Tongue (tissue), 2 donors: ENCODE results near the gene CACNA1B. TPM values are rescaled to one million over a fixed set of nuclear protein-coding genes. Genes with fewer than 3 reads are reported as not detected.
"Not testable (repeated sequence)": the region's sequence is repeated elsewhere in the genome, so short reads cannot be mapped to it uniquely, and the experiment has no call there.

Source experiments
- DNase-seq: peaks from one replicate; pipeline ENCODE4 v3.0.0-alpha.2; 2015
- total RNA-seq: library from RNA; depleted of rRNA; stranded (reverse); fragments of >200 nt; gene quantifications from one replicate; pipeline ENCODE4 v1.2.3, GENCODE V29; 2014

Gene CACNA1B
- total RNA-seq, 1 donor from 2014 or later, result 0.41 TPM

DNA sequence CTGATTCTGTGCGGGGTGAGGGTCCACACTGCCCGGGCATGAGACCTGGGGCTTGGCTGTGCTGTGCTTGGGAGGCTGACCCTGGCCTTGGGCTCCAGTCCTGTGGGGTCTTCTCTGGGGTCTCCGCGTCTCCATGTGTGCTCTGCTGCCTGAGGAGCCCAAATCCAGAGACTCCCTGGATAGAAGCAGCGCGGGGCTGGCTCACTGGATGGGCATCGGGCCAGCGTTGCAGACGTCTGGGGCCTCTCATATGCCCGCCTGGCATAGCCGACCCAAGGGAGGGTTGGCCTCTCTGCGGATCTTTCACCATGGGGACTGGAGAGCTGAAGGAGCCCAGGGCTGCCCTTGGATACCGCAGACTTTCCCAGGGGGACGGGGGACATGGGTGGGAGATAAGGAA, 12.4 kb downstream of the CACNA1B start:
- DNase-seq, result not testable (repeated sequence)

DNA sequence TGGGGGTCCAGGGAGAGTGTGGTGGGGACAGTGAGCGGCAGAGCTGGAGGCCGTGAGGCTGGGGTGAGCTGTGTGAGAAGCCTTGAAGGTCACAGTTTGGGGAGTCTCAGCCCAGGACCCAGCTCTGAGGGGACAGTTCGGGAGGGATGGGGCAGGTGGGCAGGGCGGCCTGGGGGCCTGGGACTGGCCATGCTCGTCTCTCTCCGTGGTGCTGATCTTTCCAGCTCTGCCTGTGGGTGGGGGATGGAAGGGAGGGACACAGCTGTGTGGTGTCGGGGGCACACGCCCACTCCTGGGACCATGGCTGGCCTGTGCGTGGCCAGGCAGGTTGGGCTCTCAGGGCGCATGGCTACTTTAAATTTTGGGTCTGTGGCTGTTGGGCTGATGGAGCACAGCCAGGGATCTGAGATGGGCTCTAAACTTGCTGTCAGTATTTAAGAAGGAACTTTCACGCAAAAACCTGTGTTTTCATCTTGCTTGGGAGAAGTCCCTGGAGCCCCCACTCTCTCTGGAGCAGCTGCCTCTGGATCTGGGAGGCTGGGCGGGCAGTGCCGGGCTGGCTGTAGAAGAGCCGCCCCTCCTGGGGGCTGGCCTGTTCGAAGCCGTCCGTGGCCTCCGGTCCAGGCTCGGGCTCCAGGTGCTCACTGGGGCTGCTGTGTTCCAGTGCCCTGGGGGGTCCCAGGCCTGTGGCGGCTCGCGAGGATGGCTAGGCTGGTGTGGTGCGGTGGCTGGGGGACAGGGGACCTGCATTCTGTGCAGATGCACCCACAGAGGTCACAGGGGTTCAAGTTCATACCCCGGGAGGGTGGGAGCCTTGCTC, 13.4 kb downstream of the CACNA1B start:
- not testable (repeated sequence) for DNase-seq

DNA sequence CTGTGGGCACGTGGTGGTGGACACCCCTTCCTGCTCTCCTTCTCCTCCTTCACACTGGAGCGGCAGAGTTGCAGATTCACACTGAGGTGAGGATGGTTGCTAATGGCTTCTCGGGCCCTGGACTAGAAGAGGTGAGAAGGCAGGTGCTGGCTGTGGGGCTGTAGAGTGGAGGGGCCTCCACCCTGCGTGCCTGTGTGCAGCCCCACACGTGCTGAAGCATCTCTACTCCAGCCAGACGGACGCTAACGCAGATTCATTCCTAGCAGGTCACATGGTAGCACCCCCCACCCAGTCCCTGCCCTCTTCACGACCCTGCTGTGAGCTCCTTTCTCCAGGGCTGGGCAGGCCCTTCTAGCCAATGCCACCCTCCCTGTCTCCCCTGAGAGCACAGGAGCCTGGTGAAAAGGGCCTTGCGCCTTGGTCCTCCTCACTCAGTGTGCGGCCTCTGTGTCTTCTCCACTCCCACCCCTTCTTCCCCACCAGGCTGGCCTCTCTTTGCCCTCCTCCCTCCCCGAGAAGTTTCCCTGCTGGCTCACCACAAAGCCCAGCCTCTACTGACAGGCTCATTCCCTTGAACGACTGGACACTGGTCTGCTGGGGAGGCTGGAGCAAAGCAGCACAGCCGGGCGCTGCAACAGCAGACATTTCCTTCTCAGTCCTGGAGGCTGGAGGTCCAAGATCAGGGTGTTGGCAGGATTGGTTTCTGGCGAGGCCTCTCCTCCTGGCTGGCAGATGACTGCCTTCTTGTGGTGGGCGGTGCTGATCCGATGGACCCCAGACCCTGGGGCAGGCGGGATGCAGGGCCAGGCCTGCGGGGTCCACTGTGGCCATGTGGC, 14.2 kb downstream of the CACNA1B start:
- no peak for DNase-seq

DNA sequence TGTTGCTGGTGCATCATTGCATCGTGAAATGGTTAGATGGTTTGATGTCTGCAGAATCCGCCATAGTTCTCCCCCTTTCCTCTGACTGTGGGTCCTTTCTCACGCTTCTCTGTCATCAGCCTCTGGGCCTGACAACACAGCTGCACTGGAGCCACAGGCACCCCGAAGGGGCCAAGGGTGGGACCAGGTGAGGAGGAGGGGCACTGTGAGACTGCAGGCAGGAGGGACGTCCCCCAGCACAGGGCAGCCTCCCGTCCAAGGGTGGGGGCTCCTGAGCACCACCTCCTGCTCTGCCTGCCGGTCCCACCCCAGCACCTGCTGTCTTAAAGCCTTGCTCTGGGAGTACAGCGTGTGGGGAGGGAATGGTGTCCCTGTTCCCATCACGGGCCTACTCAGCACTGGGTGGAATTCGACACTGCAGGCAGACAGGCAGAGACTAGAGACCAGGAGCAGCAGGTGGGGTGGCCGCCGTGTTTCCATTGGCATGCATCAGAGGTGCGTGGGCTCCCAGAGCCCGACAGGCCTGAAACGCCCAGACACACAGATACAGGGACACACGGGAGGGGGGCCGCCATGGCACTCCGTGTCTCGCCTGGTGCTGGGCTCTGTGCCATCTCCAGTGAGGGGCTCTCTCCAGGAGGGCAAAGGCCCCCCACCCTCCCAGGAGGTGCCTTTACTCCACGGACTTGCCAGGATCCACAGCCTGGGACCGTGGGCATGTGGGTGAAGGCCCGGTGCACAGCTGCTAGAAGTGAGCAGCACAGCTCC, 15.0 kb downstream of the CACNA1B start:
- DNase-seq, result no peak

DNA sequence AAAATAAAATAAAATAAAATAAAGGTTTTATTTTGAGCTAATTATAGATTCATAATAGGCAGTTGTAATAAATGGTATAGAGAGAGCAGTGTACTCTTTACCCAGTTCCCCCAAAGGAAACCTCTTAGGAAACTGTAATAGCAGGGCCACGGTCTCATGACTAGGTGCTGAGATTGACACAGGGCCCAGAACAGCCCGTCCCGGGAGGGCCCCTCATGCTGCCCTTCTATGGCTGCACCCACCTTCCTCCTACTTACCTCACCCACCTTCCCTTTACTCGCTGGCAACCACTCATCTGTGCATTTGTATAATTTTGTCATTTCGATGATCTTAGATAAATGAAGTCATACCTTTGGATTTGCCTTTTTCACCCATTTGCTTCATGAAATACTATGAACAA, 16.1 kb downstream of the CACNA1B start:
- DNase-seq, result no peak

DNA sequence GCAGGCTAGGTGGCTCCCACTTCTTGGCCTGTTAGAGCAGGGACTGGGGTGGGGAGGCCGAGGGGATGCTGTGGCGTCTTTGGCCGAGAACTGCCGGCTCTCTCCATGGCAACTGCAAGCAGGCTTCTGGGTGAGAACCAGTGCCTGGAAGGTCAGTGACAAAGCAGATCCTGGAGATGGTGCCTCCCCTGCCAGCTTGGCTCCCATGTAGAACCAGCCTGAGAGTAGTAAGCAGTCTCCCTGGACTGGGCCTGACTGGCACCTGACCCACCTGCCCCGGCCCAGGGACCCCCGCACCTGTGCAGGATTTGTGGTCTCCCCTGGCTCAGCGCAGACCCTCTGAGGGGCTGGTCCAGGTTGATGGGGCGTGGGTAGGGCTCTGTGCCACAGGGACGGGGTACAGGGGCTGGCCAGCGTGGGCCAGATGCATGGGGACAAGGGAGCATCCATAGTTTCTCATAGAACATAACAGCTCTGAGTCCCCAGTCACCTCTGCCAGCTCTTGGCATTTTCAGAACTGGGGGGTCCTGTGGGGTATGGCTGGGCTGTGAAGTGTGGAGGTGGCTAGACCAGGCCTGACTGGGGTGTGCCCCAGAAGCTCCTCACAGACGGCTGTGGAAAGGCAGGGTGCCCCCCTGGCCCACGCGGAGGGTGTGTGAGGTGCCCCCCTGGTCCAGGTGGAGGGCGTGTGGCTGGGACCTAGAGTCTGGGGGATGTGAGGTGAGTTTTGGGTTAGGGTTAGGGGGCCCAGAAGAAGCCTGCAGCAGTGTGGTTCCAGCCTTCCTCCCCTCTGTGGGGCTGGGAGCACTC, 22.2 kb downstream of the CACNA1B start:
- DNase-seq, result no peak

DNA sequence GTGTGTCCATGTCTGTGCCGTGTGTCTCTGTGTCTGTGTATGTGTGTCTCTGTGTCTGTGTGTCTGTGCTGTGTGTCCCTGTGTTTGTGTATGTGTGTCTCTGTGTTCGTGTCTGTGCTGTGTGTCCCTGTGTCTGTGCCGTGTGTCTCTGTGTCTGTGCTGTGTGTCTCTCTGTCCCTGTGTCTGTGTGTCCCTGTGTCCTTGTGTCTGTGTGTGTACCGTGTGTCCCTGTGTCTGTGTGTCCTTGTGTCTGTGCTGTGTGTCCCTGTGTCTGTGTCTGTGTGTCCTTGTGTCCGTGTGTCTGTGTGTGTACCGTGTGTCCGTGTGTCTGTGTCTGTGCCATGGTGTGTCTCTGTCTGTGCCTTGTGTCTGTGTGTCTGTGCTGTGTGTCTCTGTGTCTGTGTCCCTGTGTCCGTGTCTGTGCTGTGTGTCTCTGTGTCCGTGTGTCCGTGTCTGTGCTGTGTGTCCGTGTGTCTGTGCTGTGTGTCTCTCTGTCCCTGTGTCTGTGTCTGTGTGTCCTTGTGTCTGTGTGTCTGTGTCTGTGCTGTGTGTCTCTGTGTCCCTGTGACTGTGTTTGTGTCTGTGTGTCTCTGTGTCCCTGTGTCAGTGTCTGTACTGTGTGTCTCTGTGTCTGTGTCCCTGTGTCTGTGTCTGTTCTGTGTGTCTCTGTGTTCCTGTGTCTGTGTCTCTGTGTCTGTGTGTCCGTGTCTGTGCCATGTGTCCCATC, 23.2 kb downstream of the CACNA1B start:
- no peak for DNase-seq

DNA sequence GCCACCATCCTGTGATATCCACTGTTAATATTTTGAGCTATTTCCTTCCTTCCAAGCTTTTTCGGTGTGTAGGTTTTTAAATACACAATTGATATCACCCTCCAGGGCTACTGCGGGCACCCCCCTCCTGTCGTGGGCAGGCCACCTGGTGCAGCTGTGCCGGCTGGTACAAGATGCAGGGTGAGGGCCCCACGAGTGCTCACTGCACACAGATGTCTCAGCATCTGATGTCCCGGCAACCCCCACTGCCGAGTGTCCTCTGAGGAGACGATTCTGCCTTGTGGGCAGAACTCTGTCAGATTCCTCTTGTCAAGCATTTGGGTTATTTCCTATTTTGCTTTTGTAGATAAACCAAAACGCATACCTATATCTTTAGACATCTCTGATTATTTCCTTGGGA, 25.1 kb downstream of the CACNA1B start:
- no peak for DNase-seq

DNA sequence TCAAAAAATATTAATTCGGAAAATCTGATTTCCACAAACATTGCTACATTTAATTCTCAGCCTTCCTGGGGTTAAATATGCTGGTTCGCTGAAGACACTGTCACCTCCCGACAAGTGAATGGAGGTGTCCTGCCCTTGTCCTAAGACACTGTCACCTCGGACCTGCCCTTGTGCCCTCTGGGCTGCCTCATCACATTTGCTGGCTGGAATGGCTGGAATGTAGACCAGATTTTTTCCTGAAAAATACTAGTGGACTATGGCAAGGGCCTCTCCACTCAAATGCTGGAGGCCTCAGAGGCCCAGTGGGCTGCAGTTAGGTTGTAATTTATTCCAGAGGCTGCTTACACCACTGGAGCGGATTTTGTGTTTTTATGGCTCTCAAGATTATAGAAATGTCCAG, 28.2 kb downstream of the CACNA1B start:
- DNase-seq, result no peak

DNA sequence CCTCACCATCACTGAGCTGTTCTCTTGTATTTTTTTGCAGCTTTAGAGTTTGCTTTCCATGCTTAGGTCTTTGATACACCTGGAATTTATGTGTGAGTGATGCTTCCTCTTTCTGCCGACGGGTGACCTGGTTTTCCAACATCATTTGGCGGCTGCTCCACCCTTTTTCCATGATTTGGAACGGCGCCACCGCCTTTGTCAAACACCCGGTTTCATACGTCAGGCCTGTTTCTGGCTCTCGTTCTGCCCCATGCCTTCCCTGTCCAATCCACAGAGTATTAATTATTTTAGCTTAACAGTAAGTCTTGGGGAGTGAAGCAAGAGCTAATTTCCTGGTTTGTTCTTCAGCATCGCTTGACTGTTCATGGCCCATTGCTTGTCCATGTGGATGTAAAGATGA, 30.2 kb downstream of the CACNA1B start:
- DNase-seq, result no peak

DNA sequence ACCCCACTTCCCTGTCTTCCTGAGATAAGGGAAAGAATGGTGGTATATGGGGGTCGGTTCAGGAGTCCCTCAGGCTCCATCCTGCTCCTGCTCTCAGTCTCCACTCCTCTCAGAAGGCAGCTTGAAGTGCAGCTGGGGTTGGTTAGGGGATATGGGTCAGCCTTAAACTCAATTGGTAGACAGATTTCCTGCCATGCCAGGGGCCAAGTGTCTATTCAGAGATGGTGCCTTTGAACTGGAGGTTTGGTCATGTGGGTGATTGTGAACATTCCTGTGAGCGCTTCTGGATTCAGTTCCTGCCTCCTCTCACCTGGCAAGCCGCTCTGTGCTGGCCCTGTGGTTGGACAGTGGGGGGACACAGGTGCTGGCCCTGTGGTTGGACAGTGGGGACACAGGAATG, 35.1 kb downstream of the CACNA1B start:
- DNase-seq, result no peak

DNA sequence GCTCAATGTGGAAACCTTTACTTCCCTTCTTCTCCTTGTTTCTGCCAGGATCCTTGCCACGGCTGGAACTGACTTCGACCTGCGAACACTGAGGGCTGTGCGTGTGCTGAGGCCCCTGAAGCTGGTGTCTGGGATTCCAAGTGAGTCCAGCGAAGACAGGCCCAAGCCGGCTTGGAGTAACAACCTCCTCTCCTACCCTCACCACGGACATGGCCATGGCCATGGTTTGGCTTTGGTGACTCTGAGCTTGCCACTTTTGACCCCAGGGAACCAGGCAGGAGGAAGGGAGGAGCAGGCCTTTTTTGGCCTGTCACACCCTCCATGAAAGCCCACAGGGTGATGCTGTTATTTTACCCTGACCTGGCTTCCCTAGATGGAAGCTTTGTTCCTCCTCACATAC, 35.5 kb downstream of the CACNA1B start:
- DNase-seq, result no peak

DNA sequence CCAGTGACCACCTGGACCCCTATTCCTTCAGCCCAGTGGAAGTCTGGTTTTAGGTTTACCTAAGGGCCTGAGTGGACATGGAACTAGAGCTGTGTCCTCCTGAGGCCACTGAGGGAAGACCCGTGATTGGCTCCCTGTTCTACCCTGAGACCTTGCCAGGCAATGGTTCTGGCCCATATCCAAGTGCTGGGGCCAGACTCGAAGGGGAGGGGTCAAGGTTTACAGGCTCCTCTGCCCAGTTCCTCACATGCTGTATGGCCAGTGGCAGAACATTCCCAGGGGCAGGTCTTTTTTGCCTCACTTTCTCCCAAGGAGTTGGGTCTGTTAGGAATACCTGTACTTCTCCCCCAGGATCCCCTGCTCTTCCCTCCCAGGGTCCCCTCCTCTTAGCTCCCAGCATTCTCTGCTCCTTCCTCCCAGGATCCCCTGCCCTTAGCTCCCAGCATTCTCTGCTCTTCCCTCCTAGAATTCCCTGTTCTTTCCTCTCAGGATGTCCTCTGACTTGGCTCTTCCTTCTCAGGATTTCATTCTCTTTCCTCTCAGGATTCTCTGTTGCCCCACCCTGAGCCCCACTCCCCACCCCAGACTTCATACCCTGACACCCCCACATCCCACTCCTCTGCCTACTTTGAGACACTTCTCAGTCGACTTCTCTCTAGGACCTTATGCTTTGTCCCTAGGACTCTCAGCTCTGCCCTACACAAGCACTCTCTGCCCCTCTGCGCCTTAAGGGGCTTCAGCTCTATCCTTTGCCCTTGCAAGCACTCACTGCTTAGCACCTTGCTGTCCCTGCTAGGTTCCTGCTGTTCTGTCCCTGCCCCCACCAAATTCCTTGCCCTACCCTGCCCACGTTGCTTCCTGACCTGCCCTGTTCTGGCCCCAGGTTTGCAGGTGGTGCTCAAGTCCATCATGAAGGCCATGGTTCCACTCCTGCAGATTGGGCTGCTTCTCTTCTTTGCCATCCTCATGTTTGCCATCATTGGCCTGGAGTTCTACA, 36.5 kb downstream of the CACNA1B start:
- no peak for DNase-seq

DNA sequence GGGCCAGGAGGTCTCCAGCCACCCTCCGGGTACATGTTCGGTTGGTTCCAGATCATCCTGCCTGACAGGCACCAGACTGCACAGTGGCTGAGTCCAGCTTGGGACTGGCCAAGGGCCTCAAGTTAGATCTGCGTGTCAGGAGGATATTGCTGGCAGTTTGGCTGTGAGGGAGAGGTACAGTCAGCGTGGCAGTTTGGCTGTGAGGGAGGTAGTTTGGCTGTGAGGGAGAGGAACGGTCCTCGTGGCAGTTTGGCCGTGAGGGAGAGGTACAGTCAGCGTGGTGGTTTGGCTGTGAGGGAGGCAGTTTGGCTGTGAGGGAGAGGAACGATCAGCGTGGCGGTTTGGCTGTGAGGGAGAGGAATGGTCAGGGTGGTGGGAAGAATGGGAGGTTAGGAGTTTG, 39.0 kb downstream of the CACNA1B start:
- no peak for DNase-seq

DNA sequence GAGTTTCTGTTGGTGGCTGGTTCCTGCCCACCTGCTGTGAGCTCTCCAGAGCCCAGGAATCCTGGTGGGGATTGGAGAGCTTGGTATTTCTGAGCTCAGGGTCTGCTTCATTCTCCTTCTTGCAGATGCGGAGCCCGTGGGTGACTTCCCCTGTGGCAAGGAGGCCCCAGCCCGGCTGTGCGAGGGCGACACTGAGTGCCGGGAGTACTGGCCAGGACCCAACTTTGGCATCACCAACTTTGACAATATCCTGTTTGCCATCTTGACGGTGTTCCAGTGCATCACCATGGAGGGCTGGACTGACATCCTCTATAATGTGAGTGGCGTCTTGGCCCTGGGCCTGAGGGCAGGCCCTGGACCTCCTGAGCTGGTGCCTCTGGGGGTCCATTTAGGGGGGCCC, 39.5 kb downstream of the CACNA1B start:
- DNase-seq, result no peak

DNA sequence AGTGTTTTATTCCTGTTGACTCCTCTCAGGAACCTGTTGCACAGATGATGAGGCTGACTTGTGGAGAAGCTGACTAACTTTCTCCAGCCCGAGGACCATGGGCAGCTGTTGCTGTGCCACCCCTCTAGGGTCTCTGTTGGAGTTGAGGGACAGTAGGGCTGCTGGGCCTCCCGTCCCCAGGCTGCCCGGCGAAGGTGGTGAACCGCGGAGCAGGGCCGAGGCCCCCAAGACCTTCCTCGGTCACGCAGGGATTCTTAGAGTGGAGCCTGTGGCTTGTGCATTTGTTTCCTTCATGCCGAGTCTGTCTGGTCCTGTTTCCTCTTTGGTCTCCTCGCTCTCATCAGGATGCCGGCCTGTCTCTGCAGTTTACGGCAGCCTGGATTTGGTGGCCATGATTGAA, 40.2 kb downstream of the CACNA1B start:
- no peak for DNase-seq

DNA sequence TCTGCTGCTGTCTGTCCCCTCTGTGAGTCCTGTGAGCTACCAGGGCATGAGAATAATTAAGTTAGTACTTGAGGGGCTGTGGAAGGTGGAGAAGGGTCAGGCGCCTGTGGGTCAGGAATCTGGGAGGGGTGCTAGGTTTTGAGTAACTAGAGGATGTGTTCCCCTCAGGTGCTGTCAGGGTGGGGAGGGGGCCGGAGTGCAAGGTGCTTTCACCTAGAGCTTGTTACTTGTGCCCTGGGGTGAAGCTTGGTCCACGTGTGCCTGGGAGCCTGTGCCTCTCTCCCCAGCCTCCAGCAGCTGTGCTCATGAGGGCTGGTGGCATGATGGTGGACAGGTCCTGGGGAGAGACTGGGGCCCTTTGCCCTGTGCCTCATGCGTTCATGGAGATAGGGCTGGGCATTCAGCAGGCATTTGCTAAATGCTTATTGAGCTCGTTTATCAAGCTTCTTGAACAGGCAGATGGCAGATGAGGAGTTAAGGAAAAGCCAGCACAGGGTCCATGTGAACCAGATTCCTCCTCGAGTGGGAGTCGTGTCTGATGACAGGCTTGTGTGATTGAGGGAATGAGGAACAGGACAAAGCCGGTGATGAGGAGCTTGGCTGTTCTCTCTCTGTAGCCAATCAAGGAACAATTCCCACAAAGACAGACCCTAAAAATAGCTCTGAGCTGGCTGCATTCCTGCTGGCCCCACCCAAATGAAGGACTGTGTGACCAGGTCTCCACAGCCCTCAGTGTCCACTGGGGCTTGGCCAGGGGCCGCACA, 40.9 kb downstream of the CACNA1B start:
- DNase-seq, result peak; percentile 61

DNA sequence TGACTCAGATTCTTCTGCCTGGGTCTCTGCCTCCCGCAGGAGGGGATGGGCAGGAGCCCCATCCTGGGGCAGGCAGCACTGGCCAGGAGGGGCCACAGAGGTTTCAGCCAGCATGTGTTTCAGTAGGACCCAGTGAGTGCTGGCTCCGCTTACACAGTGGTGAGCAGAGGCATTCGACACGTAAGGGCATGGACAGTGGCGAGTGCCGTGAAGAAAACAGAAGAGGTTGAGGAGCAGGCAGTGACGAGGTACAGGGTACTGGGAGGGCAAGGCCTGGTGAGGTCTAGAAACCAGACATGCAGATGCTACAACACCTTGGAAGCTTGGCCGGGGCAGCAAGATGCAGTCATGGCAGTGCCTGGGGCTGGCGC, 41.5 kb downstream of the CACNA1B start:
- DNase-seq, result no peak

DNA sequence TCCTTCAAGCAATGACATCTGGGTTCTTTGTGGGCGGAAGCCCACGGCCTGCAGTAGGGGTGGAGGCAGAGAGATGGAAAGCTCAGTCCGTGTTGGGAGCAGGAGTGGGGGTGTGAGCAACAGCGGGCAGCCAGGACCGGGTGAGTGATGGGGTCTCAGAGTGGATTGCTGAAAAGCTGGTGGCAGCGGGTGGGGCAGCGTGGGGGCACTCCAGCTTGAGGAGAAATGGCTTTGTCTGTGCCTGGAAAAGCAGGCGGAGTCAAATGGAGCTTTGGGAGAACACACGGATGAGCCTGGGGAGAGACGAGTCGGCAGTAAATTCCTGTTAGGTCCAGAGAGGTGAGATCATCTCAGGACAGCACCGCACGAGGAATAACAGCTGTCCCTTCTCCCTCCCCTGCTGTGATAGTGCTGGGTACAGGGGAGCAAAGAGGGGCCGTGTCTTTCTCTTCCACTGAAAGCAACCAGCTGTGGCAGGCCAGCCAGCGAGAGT, 42.1 kb downstream of the CACNA1B start:
- peak; percentile 13 for DNase-seq
